Activated CD4-positive, alpha-beta T cell treated with anti-CD3 and anti-CD28 coated beads, Interleukin-2, amount 50 U/mL, for 24 hours (primary cell): ENCODE measurements around the gene ITGBL1.

Experiments used
- DNase-seq, 2 donors: peaks; one replicate each; pipeline ENCODE4 v3.0.0-alpha.2; 2020; ENCODE audit warnings: low read depth in 1 of 2, low spot score in 1 of 2

ITGBL1 gene

GRCh38 chr13:101451641-101452040 lies 834 bp upstream of the ITGBL1 start:
- DNase-seq: no peak

GRCh38 chr13:101453784-101454201 lies 1.3 kb downstream of the ITGBL1 start:
- no peak for DNase-seq

- no peak for DNase-seq
Measured at GRCh38 chr13:101454767-101455166, 2.3 kb downstream of the ITGBL1 start.

- DNase-seq: no peak
Measured at GRCh38 chr13:101455863-101456262, 3.4 kb downstream of the ITGBL1 start.

DNA sequence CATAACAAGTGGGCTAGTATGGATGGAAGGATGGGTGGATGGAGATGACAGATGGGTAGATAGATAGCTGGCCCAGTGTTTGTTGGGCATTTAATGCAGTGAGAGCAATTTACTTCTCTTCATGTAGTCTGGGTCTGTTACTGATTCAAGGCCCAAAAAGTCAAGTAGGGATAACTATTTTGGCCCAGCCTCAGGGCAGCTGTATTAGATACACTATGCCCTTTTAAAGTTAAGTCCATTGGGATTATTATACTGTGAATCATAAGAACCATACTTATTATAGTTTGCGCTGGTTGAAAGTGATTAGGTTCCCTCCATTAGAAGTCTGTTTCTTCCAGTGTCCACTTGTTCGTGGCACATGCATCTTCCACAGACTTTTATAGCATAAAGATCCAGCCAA lies 4.7 kb downstream of the ITGBL1 start:
- no peak for DNase-seq

DNA sequence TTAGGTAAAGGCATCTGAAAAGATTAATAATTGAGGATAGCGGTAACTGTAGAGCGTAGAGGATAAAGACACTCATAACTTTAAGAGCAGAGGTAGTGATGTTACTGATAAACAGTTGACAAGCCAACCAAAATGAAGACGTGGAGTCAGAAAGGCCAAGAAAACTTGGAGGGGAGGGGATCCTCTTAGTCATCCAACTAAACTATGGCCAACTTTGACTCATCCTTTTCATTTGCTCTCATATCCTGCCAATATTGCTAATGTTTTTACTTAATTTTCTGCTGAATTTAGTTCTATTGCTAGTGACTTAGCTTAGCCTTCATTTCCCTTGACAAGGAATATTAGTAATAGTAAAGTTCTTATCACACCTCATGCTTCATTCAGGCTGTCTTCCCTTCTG lies 13.4 kb downstream of the ITGBL1 start:
- no peak for DNase-seq

GRCh38 chr13:101467415-101467814 lies 14.9 kb downstream of the ITGBL1 start:
- no peak for DNase-seq

GRCh38 chr13:101473458-101473857 lies 21.0 kb downstream of the ITGBL1 start:
- no peak for DNase-seq

DNA sequence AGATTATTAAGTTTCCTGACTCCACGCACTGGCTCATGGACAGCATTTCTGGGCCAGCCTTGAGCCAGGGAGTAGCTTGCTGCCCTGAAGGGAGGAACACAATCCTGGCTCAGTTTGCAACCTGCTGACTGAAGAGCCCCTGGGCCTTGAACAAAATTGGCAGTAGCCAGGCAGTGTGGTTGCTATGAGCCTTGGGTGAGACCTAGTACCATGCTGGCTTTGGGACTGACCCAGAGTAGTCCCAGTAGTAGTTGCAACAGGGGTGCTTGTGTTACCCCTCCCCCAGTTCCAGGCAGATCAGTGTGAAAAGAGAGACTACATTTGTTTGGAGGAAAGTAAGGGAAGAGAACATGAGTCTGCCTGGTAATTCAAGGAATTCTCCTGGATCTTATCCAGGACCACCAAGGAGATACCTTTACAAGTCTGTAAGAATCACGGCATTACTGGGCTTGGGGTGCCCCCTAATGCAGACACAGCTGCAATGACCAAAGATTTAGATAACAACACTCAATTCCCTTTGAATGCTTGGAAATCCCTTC lies 22.0 kb downstream of the ITGBL1 start:
- no peak for DNase-seq

DNA sequence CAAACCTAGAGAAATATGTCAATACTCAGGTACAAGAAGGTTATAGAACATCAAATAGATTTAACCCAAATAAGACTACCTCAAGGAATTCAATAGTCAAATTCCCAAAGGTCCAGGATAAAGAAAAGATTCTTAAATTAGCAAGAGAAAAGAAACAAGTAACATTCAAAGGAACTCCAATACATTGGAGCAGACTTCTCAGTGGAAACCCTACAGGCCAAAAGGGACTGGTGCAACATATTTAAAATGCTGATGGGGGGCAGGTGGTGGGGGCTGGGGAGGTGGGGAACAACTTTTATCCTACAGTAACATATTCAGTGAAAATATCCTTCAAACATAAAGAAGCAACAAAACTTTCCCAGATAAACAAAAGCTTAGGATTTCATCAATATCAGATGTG lies 23.1 kb downstream of the ITGBL1 start:
- no peak for DNase-seq

GRCh38 chr13:101481421-101481820 lies 28.9 kb downstream of the ITGBL1 start:
- no peak for DNase-seq

DNA sequence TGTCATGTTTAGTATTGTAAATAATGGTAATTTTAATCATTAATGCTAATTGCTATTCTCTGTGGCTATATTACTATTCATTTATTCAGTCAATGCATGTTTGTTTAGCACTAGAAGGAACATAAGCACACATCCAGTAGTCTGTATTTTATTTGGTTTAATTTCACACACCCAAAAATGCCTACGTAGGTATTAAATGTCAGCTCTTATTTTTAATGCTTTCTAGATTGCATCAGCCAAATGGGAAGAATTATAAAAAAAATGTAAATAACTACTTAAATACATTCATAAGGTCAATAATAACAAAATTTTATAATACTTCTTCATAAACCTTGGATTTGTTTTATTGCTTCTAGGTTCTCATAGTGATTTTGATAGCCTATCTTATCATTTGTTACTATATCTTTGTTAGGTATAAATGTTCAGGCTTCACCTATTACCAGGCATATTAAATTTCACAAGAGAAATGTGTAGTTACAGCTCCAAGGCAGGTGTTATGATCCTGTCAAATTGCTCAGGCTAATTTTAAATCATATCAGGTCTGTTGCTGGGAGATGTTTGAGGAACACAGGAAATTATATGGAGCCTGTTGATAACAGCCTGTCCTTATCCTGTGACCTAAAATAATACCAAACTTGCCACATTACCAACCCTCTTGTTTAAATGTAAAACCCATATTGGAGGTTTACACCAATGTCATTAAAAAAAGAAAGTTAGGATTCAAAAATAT lies 34.4 kb downstream of the ITGBL1 start:
- no peak for DNase-seq

- DNase-seq: no peak
Measured at GRCh38 chr13:101487438-101487830, 35.0 kb downstream of the ITGBL1 start.

DNA sequence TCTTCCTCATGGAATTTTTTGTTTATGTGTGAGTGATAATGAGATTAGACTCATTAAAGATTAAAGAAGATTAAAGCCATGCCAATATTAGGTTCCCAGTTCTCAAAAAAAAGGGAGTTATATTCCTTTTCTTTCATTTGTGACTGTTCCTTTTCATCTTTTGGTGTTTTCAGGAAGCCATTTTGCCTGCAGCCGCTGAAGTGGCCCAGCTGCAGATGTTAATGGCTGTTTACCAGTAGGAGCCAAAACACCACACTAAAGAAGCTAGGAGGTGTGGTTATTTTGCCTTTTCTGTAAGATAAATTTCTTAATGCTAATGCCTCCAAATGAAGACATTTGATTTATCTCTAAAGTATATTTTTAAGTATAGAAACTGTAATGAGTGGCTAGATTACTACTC lies 36.3 kb downstream of the ITGBL1 start:
- no peak for DNase-seq

- no peak for DNase-seq
Measured at GRCh38 chr13:101489643-101490405, 37.3 kb downstream of the ITGBL1 start.

GRCh38 chr13:101490406-101491015 lies 38.0 kb downstream of the ITGBL1 start:
- no peak for DNase-seq

DNA sequence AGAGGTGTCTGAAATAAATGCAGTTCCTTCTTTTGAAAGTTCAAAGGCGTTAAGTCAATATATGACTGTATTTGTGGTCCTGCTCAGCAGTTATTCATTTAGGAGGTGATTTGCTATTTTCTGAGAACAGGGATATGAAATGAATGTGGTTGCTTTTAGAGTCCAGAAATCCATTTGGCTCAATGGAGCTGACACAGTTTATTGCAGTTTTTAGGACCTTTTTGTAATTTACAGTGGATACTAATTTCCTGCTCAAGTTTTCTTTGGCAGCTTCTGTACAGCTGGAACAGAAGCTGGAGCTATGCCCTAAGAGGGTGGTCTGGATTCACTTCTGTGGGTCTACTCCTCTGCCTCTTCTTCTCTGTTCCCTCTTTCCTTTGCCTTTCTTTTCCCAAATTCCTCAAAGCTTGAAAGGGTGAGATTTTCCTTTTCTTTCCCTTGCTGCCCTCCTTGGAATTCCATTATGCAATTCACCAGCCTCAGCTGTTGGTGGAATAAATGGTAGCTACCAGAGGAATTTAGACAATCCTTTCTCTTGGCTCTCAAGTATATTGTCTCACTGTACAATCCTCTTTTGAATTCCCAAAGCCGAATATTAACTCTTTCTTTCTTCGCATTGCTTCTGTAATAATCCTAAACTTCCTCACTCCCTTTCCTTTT lies 39.9 kb downstream of the ITGBL1 start:
- DNase-seq: no peak

GRCh38 chr13:101493541-101493940 lies 41.1 kb downstream of the ITGBL1 start:
- DNase-seq: no peak

DNA sequence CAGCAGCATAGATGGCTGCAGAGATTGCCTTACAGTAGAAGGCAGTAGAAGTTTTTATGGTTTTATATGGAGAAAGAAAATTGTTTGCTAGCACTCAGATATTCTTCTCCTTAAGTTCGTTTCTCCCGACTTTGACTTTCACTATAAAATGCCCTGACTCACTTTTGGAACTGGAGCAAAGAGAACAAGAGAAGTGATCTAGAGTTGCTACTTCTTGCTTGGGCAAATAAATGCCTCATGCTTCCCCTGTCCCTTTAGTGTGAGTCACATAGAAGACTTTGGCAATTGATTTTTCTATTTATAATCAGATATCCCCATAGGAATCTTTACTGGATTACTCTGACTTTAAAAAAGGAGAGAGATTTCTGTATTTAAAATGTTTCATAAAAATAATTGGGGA lies 46.9 kb downstream of the ITGBL1 start:
- no peak for DNase-seq

- no peak for DNase-seq
Measured at GRCh38 chr13:101502618-101503017, 50.1 kb downstream of the ITGBL1 start.

DNA sequence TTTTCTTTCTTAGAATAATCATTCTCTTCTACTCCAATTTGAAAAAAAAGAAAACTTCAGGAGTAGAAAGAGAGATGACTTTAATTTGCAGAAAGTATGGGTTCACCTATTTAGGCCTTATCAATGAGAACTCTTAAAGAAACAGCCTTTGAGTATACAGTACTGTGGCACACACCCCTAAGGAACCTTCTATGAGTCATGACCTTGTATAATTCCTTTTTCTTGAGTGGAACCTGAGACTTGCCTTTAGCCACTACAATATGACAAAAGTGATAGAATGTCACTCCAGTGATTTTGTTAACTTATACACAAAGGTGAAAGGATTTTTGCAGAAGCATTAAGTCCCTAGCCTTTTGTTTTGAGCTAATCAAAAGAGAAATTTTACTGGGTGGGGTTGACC lies 58.7 kb downstream of the ITGBL1 start:
- DNase-seq: no peak
